Keratinocyte (primary cell): ENCODE measurements around the gene LMNTD1.

ENCODE experiments used
- CTCF ChIP-seq, 3 experiments: IDR thresholded peaks in 1 of 3; conservative IDR thresholded peaks in 1 of 3; optimal IDR thresholded peaks in 1 of 3; 2 replicates in 2 of 3; 3 replicates in 1 of 3; pipeline versions ENCODE3 to v1.5.1; 2011; ENCODE audit warnings: low read length in 3 of 3, mild to moderate bottlenecking in 3 of 3, moderate library complexity in 2 of 3, control low read depth in 1 of 3, inconsistent platforms in 1 of 3; ENCODE audit not compliant: insufficient read depth in 2 of 3; ENCODE audit errors: extremely low read depth in 1 of 3
- EZH2 ChIP-seq: IDR thresholded peaks from one replicate; pipeline ENCODE4 v1.6.1; 2012; ENCODE audit warnings: inconsistent platforms, mild to moderate bottlenecking, low read length, moderate library complexity

GRCh38 chr12:25463521-25463920, 89.6 kb downstream of the LMNTD1 start:
- TF ChIP-seq CTCF (optimal IDR thresholded peaks at IDR 0.05 in 1 of 3, IDR thresholded peaks at IDR 0.05 in 1 of 3, conservative IDR thresholded peaks at IDR 0.05 in 1 of 3; ENCODE audit: extremely low read depth in 1 of 3, insufficient read depth in 2 of 3, low read length in 3 of 3): no peak
- TF ChIP-seq EZH2: no peak
